Measurements from ENCODE around the gene SDSL.

Gene SDSL

DNA sequence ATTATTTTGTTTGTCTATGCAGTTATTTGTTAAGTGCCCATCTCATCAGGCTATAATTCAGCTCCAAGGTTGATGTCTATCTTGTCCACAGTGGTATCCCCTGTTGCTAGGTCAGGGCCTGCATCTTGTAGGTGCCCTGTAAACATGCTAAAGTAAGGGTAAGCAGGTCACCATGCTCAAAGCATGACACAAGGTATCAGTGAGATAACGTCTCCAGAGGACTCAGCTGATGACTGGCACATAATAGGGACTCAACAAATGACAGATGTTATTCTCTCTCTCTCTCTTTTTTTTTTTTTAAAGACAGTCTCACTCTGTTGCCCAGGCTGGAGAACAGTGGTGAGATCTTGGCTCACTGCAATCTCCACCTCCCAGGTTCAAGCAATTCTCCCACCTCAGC, 2.3 kb downstream of the SDSL start:
- no peak for DNase-seq

DNA sequence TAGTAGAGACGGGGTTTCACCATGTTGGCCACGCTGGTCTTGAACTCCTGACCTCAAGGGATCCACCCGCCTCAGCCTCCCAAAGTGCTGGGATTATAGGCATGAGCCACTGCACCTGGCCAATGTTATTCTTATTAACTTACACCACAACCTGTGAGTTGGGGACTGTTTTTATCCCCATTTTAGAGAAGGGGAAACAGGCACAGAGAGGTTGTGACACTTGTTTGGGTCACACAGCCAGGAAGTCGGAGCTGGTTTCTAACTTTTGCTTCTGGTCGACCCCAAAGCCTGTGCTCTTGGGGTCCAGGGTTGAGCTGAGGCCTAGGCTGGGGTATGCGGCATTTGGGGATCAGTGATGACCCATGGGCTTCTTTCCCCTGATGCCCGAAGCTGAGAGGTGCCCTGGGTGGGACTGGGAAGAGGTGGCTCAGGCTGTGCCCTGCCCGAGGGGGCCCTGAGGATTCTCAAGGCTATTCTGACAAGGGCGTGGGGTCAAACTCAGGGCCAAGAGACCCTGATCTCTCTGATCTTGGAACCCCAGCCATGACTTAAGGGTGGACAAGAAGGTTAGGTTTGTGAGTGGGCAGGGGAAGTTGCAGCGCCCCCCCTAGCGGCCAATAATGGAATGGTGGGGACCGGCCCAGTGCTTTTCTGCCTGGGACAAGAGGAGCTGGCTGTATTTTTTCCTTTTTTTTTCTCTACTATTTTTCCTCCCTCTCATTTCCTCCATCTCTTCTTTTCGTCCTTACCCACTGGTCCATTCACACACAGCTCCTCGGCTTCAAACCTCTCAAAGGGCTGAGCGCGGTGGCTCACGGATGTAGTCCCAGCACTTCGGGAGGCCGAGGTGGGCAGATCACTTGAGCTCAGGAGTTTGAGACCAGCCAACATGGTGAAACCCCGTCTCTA, 3.0 kb downstream of the SDSL start:
- DNase-seq: no peak

DNA sequence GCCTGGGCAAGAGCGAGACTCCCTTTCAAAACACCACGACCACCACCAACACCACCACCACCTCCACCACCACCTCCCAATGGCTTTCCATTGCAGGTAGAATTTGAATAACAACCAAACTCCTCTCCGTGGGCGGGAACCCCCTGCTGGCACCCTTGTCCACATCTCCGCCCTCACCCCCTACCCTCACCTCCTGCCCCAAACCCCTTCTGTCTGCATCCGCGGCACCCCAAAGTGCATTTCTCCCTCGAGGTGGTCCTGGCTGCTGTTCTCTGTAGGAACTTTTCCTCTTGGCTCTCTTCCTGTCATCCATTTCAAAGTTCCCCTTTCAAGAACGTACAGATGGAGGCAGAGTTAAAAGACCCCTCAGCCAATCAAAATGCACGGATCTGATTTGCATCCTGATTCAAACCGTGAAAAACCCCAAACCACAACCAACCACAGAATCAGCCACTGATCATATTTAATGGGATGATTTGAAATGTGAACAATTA, 3.8 kb downstream of the SDSL start:
- no peak for DNase-seq

DNA sequence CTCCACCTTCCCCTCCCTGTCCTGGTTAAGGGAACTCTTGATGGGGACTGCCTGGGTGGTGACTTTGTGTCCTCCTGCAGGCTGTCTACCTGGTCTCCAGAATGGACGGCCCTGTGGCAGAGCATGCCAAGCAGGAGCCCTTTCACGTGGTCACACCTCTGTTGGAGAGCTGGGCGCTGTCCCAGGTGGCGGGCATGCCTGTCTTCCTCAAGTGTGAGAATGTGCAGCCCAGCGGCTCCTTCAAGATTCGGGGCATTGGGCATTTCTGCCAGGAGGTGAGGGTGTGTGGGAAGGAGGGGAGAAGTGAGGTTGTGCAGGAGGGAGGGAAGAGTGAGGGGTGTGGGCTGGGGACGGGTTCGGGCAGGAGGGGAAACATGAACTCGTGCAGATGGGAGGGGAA, 5.7 kb downstream of the SDSL start:
- DNase-seq: no peak

DNA sequence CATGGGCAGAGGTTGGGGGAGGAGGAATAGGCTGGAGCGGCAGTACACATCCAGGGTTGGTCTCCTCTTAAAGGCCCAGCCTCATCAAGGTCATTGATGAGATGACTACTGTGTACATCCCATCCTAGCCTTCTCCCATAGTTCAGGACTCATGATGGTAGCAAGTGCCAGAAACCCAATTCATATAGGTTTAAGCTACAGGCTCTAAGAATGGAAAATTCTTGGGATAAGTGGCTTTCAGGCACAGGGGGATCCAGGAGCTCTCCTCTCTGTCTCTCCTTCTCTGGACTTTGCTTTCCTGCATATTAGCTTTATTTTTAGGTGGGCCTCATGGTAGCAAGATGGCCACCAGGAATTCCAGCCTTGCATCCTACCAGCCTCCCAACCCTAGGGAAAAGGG, 6.3 kb downstream of the SDSL start:
- no peak for DNase-seq

DNA sequence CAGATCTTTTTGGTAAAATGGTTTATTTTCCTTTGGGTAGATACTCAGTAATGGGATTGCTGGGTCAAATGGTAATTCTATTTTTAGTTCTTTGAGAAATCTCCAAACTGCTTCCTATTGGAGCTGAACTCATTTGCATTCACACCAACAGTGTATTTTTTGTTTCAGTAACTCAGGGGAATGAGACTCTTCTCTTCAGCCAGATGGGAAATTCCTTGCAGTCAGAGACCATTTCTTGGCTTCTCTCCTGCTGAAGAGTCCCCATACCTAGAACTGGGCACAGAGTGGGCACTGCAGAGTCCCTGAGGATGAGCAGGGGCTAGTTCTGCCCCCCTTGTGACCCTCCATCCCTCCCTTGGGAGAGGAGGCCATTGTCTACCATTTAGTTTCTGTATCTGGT, 10.8 kb downstream of the SDSL start:
- DNase-seq: no peak

DNA sequence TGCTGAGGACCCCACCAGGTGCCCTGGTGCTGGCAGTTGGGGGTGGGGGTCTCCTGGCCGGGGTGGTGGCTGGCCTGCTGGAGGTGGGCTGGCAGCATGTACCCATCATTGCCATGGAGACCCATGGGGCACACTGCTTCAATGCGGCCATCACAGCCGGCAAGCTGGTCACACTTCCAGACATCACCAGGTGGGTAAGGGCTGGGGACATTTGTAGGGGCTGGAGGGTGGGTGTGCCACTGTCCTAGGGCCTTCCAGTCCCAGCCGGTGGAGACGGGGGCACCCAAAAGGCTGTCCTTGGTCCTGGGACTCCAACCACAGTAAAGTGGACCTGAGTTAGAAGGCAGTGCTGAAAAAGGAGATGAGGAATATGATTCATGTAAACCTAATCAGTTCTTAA, 13.2 kb downstream of the SDSL start:
- DNase-seq: no peak

DNA sequence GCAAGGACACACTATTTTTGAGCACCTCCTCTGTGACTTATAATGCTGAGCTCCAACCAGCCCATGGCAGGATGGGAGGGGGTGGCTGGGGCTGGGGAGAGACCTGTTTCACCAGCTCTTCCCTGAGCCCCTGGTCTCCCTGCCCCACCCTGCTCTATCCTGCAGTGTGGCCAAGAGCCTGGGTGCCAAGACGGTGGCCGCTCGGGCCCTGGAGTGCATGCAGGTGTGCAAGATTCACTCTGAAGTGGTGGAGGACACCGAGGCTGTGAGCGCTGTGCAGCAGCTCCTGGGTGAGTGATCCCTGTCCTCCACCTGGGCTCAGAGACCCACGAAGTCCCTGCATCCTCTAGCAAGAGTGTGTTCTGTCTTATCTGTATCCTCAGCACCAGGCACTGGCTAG, 14.4 kb downstream of the SDSL start:
- DNase-seq: no peak

DNA sequence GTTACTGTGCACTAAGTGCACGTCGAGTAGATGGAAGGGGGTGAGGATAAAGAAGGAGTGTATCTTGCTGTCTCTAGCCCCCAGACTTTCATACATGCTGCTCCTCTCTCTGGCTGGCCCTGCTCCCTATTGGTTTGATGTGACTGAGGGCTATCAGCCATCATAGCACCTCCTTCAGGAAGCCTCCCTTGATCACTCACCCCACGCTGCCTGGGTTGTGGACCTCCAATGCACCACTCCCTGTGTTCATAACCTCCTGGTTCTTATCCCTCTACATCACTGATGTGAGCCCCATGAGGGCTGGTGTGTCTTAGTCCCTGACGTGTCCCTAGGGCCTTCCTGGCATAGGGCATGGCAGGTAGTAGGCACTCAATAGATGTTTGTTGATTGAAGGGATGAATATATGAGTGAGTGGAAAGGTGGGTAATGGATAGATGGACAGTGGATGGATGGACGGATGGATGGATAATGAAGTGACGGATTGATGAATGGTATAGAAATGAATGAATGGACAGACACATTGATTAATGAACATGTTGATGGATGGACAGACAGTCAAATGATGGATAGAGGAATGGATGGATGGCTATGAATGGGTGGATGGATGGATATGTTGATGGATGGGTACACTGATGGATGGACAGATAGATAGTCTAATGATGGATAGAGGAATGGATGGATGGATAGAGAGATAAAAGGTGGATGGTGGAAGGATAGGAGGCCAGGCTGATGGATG, 15.0 kb downstream of the SDSL start:
- DNase-seq: no peak

DNA sequence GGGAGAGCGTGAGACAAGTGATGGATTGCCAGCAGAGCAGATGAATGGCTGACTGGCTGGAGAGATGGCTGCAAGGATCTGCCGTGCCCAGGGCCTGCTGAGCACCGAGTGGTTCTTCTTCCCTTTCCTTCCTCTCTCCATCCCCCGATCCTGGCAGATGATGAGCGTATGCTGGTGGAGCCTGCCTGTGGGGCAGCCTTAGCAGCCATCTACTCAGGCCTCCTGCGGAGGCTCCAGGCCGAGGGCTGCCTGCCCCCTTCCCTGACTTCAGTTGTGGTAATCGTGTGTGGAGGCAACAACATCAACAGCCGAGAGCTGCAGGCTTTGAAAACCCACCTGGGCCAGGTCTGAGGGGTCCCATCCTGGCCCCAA, 15.5 kb downstream of the SDSL start:
- DNase-seq: no peak

DNA sequence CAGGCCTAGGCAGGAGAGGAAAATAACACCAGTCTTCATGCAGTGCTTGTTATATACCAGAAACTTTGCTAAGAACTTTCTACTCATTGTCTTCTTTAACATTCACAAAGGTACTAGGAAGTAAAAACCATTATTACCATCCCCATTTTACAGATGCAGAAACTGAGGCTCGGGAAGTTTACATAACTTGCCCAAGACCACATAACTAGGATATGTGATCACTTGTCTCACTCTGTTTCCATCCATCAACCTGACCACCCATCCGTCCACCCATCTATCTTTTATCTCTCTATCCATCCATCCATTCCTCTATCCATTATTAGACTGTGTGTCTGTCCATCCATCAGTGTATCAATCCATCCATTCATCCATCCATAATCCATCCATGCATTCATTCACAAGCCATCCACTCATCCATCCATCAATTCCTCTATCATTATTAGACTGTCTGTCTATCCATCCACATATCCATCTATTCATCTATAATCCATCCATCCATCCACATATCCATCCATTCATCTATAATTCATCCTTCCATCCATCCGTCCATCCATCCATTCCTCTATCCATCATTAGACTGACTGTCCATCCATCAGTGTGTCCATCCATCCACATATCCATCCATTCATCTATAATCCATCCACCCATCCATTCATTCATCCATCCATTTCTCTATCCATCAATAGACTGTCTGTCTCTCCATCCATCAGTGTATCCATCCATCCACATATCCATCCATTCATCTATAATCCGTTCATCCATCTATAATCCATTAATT, 16.5 kb downstream of the SDSL start:
- no peak for DNase-seq

DNA sequence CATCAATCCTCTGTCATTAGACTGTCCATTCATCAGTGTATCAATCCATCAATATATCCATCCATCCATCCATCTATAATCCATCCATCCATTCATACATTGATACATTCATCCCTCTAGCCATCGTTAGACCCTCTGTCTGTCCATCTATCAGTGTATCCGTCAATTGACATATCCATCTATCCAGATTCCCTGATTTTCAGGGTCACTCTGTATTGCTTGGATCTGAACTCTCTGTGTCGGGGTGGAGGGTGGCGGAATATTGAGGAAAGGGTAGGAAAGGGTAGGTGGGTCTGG, 17.1 kb downstream of the SDSL start:
- DNase-seq: no peak

DNA sequence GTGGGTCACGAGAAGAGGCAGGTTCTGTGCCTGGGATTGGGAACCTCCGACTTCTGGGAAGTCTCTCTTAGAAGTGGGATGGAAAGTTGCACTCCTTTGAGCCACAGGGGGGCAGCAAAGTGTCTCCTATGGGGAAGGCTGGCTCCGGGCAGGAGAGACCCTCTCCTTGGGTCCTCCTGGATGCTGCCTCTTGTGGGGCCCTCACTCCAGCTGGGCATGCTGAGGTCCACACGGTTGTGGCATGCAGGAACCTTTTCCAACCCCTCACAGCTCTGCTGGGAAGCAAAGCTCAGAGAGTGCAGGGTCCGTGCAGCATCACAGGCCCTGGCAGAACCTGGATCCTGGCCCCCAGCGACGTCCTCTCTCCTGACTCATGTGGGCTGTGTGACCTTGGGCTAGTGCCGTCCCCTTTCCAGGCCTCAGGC, 17.4 kb downstream of the SDSL start:
- peak; percentile 38 for DNase-seq

DNA sequence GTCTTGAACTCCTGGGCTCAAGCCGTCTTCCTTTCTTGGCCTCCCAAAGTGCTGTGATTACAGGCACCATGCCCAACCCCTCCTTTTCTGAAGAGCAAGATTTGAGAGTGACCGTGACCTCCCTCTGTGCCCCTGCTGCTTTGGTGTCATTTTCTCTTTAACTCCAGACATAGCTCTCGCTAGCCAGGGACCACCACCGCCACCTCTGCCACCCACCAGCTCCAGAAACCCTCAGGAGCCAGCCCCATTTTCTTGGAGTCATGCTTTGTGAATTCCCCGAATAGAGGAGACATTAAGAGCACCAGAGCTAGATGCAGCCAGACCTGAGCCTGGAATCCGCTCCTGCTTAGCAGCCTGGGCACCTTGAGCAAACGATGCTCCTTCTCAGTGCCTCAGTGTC, 18.2 kb downstream of the SDSL start:
- no peak for DNase-seq

DNA sequence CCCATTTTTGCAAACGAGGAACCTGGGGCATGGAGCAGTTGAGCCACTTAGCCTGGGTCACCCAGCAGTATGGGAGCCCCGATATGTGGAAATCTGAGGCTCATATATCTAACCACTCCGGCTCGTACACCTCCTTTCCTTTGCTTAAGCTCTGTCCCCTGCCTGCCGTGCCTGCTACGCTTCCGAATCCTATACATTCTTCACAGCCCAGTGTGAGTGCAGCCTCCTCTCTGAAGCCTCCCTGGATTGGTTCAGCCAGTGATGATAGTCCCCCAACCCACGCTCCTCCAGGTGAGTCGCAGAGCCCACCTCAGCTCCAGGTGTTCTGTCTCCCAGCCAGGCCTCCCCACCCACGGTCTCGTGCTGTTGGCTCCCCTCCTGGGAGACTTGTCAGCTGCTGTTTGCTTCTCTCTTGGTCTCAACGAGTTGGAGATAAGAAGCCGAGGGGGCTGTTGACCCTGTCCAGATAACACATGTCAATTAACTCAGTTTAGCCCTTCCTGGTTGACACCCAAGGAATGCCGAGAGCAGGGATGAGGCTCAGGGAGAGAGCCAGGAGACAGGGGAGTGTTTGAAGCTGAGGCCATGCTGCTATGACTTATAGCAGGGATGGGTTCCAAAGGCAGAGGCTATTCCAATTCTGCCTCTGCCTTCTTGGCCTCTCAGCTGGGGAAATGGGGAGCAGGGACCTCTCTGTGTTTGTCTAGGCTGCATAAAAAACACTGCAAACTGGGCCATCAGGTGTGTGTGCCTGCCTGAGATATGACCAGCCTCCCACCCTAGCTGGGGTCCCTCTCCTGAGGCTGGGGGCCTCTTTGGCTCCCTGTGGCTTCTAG, 19.0 kb downstream of the SDSL start:
- DNase-seq: no peak

DNA sequence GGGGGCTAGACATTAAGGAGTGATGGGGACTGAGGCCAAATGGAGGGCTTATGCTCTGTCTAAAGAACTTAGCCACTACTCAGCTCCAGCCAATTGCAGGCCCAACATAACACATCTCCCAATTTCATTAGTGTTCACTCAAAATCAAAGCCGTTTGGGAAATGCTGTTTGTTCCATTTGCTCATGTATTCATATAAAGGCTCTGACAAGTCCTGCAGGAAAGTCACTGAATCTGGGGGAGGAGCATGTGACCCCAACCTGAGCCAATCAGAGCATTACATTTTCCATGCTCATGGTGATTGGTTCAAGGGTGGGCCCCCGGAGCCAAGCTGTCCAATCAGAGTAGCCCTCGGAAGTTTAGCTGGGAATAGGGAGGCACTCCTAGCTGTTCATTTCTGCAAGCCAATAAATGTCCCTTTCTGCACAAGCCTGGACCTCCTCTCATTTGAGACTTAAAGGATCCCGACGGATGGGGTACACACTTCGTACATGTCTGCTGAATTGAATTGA, 20.9 kb downstream of the SDSL start:
- DNase-seq: no peak

DNA sequence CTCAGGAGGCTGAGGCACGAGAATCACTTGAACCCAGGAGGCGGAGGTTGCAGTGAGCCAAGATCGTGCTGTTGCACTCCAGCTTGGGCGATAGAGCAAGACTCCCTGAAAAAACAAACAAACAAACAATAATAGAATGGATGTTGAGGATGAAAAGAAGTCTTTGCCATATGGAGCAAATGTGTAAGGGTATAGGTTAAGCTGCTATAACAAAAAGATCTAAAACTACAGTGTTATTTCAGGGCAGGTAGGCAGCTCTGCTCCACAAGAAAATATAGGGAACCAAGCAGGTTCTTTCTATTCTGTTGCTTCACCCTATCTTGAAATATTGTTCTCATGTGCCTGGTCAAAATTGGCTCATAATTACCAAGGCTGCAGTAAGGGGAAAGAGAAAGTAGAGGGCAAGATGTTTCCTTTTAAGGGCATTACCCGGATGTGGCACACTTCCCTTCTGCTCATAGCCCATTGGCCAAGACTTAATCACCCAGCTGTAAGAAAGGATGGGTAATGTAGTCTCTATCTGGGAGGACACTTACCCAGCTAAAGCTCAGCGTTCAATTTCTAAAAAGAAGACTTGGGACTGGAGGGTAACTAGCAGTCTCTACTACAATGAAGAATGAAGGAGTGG, 23.5 kb downstream of the SDSL start:
- DNase-seq: no peak

DNA sequence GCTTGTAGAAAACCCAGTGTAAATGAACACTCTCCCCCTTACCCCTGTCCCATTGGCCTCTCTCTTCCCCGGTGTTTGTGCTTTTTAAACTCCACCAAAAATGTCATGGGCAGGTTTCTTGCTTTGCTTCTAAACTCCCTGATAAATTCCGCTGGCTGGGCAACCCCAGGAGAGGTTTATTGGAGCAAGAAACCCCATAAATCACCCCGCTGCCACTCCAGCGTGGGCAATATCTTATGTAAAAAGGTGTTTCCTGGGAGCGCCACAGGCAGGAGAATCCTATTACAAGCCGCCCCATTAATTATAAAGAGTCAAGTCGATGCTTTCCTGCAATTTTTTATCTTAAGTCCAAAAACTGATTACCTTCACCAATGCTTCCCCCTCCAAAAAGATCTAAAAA, 26.7 kb downstream of the SDSL start:
- no peak for DNase-seq

DNA sequence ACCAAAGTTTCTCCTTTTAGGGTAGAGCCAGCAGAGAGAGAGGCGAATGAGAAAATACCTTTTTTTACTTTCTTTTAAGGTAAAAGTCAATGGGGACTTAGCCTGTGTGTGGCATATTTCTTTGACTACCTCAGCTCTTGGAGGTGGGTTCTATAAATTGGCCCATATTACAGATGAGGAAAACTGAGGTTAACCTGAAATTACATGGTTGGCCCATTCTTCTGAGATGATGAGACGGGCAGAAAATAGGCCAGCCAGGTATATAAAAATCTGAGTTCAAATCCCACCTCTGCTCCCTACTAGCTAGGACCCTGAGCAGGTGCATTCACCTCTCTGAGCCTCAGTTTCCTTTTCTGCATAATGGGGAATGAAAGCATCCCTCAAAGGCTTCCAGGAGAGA, 27.1 kb downstream of the SDSL start:
- no peak for DNase-seq

DNA sequence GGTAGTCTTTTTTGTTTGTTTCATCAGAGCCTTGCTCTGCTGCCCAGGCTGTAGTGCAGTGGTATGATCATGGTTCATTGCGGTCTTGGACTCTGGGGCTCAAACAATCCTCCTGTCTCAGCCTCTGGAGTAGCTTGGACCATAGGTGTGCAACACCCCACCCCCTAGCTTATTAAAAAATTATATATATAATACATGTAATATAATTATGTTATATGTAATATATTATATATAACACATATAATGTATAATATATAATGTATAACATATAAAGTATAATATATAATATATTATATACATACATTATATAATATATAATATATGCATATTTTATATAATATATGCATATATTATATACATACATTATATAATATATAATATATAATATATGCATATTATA, 27.7 kb downstream of the SDSL start:
- DNase-seq: no peak

DNA sequence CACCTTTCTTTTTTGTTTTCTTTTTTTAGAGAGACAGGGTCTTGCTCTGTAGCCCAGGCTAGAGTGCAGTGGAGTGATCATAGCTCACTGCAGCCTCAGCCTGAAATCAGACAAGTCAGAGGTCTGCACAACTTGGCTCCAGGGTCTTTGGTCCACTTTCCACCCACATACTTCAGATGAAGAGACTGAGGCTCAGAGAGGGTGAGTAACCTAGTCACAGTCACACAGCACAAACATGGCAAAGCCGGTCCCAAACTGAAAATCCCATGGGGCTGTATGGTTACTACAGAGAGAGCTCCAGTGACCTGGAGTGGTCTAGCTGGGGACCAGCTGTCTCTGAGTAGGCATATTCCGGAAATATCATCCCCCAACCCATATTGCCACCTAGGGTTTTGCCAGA, 30.3 kb downstream of the SDSL start:
- no peak for DNase-seq

DNA sequence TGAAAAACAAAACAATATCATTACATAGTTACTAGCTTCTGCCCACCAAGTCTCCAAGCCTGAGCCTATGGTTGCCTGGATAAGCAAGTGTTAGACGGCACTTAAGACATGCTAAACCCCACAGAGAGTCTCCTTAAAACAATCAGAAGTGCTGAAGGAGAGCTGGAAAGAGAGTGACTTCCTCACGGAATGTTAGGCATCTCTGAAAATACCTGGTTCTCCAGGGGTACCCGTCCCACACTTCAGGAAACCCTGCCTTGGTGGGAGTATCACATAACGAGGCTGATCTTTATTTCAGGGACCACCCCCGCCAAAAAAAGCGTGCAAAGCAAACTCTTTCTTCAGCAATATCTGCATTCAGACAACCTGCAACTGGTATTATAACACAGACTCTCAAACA, 31.1 kb downstream of the SDSL start:
- DNase-seq: no peak

All from NCI-H748 treated with DMSO at 0.1 percent for 48 hours (cell line).